ENCODE measurements around the gene DPH3. TPM values are rescaled to one million over a fixed set of nuclear protein-coding genes. Genes with fewer than 3 reads are reported as not detected.

The DPH3 gene
- total RNA-seq, 5 donors from 2014 or later (not counting 1 experiment from before 2014, with no cell fraction given), result 13.1 to 19.0 (median 14.4) TPM

DNA sequence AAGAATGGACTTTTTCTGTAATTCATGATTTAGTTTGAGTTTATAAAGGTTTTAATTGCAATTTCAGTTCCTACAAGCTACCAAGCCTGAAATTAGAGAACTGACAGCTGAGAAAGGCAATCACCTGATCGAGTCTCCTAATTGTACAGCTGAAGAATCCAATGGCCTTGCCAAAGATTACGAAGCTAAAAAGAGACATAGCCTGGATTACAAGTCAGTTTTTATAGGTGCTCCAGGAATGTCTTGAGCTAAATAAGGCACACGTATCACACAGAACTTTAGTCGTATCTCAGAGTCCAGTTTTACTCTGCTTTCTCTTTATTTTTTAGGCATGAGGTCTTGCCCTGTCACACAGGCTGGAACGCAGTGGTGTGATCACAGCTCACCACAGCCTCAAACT, 6.6 kb downstream of the DPH3 start:
- peaks cover 3% of the 10 kb centered on the region in 2 experiments for H3K4me1 ChIP-seq (ENCODE audit: control insufficient read depth in 1 of 2, extremely low read depth in 1 of 2, insufficient read depth in 2 of 2, low read length in 2 of 2)
- Mint-ChIP-seq H3K36me3 (peaks cover 9% of the 10 kb centered on the region), H3K27me3 (no peaks in the 10 kb centered on the region), H3K4me3 (no peak overlapping the region), H3K27ac (no peak overlapping the region), H3K9me3 (no peaks in the 10 kb centered on the region), H3K4me1 (peaks cover 7 to 16% (median 14%) of the 10 kb centered on the region in 3 donors)
- no peak overlapping the region for H3K27ac ChIP-seq (ENCODE audit: low read length)
- no peak for DNase-seq
- ATAC-seq (replicated peaks in 1 of 4), result no peak
- H3K27me3 ChIP-seq (replicated peaks in 1 of 2; ENCODE audit: control insufficient read depth in 2 of 2, extremely low read depth in 1 of 2, insufficient read depth in 2 of 2, low read length in 1 of 2), result no peaks in the 10 kb centered on the region
- 87% methylated on average over 5 of the region's 5 CpGs for whole genome bisulfite sequencing (ENCODE audit: insufficient coverage)
- no peak overlapping the region for H3K4me3 ChIP-seq (ENCODE audit: control insufficient read depth in 1 of 2, extremely low read depth in 1 of 2, low read length in 1 of 2)
- peaks cover 5 to 13% of the 10 kb centered on the region in 2 donors for H3K36me3 ChIP-seq (ENCODE audit: control insufficient read depth in 2 of 2, extremely low read depth in 1 of 2, insufficient read depth in 1 of 2, low read length in 1 of 2)
- H3K9me3 ChIP-seq, result no peaks in the 10 kb centered on the region
- ChIA-PET POLR2A (no interaction called here), CTCF (interaction anchor here in 1 of 2 donors (0.6 kb wide), 1 partner anchor 14 kb away, joined by 3 read pairs; no protein-coding TSS in a partner anchor)

GRCh38 chr3:16257309-16257708, 7.4 kb downstream of the DPH3 start:
- CTCF ChIA-PET, result no interaction called here
- WGBS (ENCODE audit: insufficient coverage), result 100% methylated on average over 2 of the region's 2 CpGs
- H3K27me3 ChIP-seq (replicated peaks in 1 of 2; ENCODE audit: control insufficient read depth in 2 of 2, extremely low read depth in 1 of 2, insufficient read depth in 2 of 2, low read length in 1 of 2), result no peaks in the 10 kb centered on the region
- H3K27me3 Mint-ChIP-seq, result no peaks in the 10 kb centered on the region
- no peak for ATAC-seq (replicated peaks in 1 of 4)
- H3K27ac ChIP-seq (ENCODE audit: low read length), result no peak overlapping the region
- no peaks in the 10 kb centered on the region for H3K9me3 ChIP-seq
- no peak overlapping the region for H3K27ac Mint-ChIP-seq
- peaks cover 7 to 16% (median 14%) of the 10 kb centered on the region in 3 donors for H3K4me1 Mint-ChIP-seq
- peaks cover 3% of the 10 kb centered on the region in 2 experiments for H3K4me1 ChIP-seq (ENCODE audit: control insufficient read depth in 1 of 2, extremely low read depth in 1 of 2, insufficient read depth in 2 of 2, low read length in 2 of 2)
- no peak overlapping the region for H3K4me3 Mint-ChIP-seq
- peaks cover 9% of the 10 kb centered on the region for H3K36me3 Mint-ChIP-seq
- no peak overlapping the region for H3K4me3 ChIP-seq (ENCODE audit: control insufficient read depth in 1 of 2, extremely low read depth in 1 of 2, low read length in 1 of 2)
- DNase-seq, result no peak
- peaks cover 5 to 13% of the 10 kb centered on the region in 2 donors for H3K36me3 ChIP-seq (ENCODE audit: control insufficient read depth in 2 of 2, extremely low read depth in 1 of 2, insufficient read depth in 1 of 2, low read length in 1 of 2)
- POLR2A ChIA-PET, result no interaction called here
- H3K9me3 Mint-ChIP-seq, result no peaks in the 10 kb centered on the region

DNA sequence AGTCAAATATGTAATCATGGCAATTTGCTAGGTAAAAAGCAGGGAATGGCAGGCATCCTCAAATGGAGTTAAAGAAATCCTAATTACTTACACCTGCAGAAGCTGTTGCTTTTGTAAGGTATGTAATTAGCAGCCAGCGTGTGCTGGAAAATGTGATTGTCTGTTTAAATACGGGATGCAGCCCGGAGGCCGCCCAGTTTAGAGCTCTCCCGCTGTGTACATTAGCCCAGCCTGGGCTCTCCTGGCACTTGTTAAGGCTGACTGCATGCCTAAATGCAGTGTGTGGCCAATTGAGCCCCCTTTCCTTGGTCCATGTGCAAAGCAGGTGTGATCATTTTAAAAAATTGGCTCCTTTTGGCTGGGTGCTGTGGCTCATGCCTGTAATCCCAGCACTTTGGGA, 9.0 kb downstream of the DPH3 start:
- H3K27me3 ChIP-seq (replicated peaks in 1 of 2; ENCODE audit: control insufficient read depth in 2 of 2, extremely low read depth in 1 of 2, insufficient read depth in 2 of 2, low read length in 1 of 2), result no peaks in the 10 kb centered on the region
- Mint-ChIP-seq H3K4me3 (no peak overlapping the region), H3K4me1 (peaks cover 7 to 16% (median 12%) of the 10 kb centered on the region in 3 donors), H3K36me3 (peaks cover 6% of the 10 kb centered on the region), H3K27me3 (no peaks in the 10 kb centered on the region), H3K9me3 (no peaks in the 10 kb centered on the region), H3K27ac (no peak overlapping the region)
- 98% methylated on average over 5 of the region's 5 CpGs for WGBS (ENCODE audit: insufficient coverage)
- H3K4me3 ChIP-seq (ENCODE audit: control insufficient read depth in 1 of 2, extremely low read depth in 1 of 2, low read length in 1 of 2), result no peak overlapping the region
- ChIA-PET CTCF (no interaction called here), POLR2A (no interaction called here)
- no peak for DNase-seq
- H3K36me3 ChIP-seq (ENCODE audit: control insufficient read depth in 2 of 2, extremely low read depth in 1 of 2, insufficient read depth in 1 of 2, low read length in 1 of 2), result peaks cover 5 to 13% of the 10 kb centered on the region in 2 donors
- no peaks in the 10 kb centered on the region for H3K9me3 ChIP-seq
- ATAC-seq (replicated peaks in 1 of 4), result no peak
- H3K4me1 ChIP-seq (ENCODE audit: control insufficient read depth in 1 of 2, extremely low read depth in 1 of 2, insufficient read depth in 2 of 2, low read length in 2 of 2), result peaks cover 3% of the 10 kb centered on the region in 2 experiments
- no peak overlapping the region for H3K27ac ChIP-seq (ENCODE audit: low read length)

DNA sequence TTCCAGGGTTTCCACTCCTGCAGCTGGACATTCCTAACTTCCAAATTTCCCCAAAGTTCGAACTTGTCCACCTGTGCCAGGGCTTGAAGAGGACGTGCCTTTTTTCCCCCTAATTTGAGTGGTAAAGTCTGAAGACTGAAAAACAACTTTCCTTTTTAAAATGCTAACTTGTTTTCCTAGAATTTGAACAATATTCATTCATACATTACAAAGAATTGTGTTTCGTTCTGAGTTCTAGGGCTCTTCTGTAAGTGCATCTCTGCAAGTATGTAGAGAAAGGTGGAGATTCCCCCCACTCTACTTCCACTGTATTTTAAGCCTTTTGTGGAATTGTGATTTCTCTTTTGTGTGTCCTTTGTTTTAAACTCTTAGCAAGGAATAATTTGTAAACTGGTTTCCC, 9.4 kb downstream of the DPH3 start:
- Mint-ChIP-seq H3K4me3 (no peak overlapping the region), H3K36me3 (peaks cover 6% of the 10 kb centered on the region), H3K4me1 (peaks cover 7 to 16% (median 12%) of the 10 kb centered on the region in 3 donors), H3K9me3 (no peaks in the 10 kb centered on the region), H3K27me3 (no peaks in the 10 kb centered on the region), H3K27ac (no peak overlapping the region)
- ChIA-PET CTCF (no interaction called here), POLR2A (no interaction called here)
- Histone ChIP-seq H3K4me1 (ENCODE audit: control insufficient read depth in 1 of 2, extremely low read depth in 1 of 2, insufficient read depth in 2 of 2, low read length in 2 of 2) (peaks cover 3% of the 10 kb centered on the region in 2 experiments), H3K36me3 (ENCODE audit: control insufficient read depth in 2 of 2, extremely low read depth in 1 of 2, insufficient read depth in 1 of 2, low read length in 1 of 2) (peaks cover 5 to 9% of the 10 kb centered on the region in 2 donors), H3K27ac (ENCODE audit: low read length) (no peak overlapping the region), H3K27me3 (replicated peaks in 1 of 2; ENCODE audit: control insufficient read depth in 2 of 2, extremely low read depth in 1 of 2, insufficient read depth in 2 of 2, low read length in 1 of 2) (no peaks in the 10 kb centered on the region), H3K9me3 (no peaks in the 10 kb centered on the region), H3K4me3 (ENCODE audit: control insufficient read depth in 1 of 2, extremely low read depth in 1 of 2, low read length in 1 of 2) (no peak overlapping the region)
- ATAC-seq (replicated peaks in 1 of 4), result no peak
- DNase-seq, result no peak
- no CpG with 5 or more reads among the region's 3 CpGs for WGBS (ENCODE audit: insufficient coverage)

DNA sequence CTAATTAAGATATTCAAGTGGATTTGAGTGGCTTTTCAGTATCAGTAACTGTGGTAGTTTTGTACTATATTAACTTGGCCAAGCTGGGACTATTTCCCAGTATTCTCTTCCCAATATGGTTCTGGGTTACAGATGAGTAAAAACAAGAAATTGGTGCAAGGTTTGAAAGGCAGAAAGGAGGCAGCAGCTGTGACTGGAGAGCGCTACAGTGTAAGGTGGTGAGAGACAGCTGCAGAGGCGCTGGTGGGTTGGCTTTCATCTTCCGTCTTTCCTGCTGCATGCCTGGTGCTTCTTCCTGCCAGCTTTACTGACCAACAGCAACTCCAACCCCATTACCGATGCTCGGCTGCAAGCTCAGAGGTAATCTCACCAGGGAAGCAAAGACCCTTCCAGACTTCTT, 9.8 kb downstream of the DPH3 start:
- ATAC-seq (replicated peaks in 1 of 4), result no peak
- no peak overlapping the region for H3K4me3 Mint-ChIP-seq
- CTCF ChIA-PET, result interaction anchor here in 1 of 2 donors (1.1 kb wide), 1 partner anchor 13 kb away, joined by 3 read pairs; no protein-coding TSS in a partner anchor

GRCh38 chr3:16253601-16254000, 11.1 kb downstream of the DPH3 start:
- H3K9me3 Mint-ChIP-seq, result no peaks in the 10 kb centered on the region
- no peak for DNase-seq

More for the DNA sequence above, 9.8 kb downstream of the DPH3 start:
- Mint-ChIP-seq H3K27me3 (no peaks in the 10 kb centered on the region), H3K9me3 (no peaks in the 10 kb centered on the region), H3K4me1 (peaks cover 7 to 16% (median 12%) of the 10 kb centered on the region in 3 donors), H3K27ac (no peak overlapping the region), H3K36me3 (peaks cover 4% of the 10 kb centered on the region)
- POLR2A ChIA-PET, result no interaction called here
- no peak overlapping the region for H3K27ac ChIP-seq (ENCODE audit: low read length)
- no peaks in the 10 kb centered on the region for H3K9me3 ChIP-seq
- peaks cover 5% of the 10 kb centered on the region in 2 donors for H3K36me3 ChIP-seq (ENCODE audit: control insufficient read depth in 2 of 2, extremely low read depth in 1 of 2, insufficient read depth in 1 of 2, low read length in 1 of 2)
- H3K4me1 ChIP-seq (ENCODE audit: control insufficient read depth in 1 of 2, extremely low read depth in 1 of 2, insufficient read depth in 2 of 2, low read length in 2 of 2), result peaks cover 3% of the 10 kb centered on the region in 2 experiments
- no peaks in the 10 kb centered on the region for H3K27me3 ChIP-seq (replicated peaks in 1 of 2; ENCODE audit: control insufficient read depth in 2 of 2, extremely low read depth in 1 of 2, insufficient read depth in 2 of 2, low read length in 1 of 2)
- H3K4me3 ChIP-seq (ENCODE audit: control insufficient read depth in 1 of 2, extremely low read depth in 1 of 2, low read length in 1 of 2), result no peak overlapping the region
- WGBS (ENCODE audit: insufficient coverage), result 31% methylated on average over 3 of the region's 5 CpGs
- DNase-seq, result no peak

More at GRCh38 chr3:16253601-16254000, 11.1 kb downstream of the DPH3 start:
- Mint-ChIP-seq H3K27me3 (no peaks in the 10 kb centered on the region), H3K4me3 (no peak overlapping the region), H3K27ac (no peak overlapping the region), H3K36me3 (no peaks in the 10 kb centered on the region), H3K4me1 (peaks cover 1 to 10% (median 6%) of the 10 kb centered on the region in 3 donors)
- Histone ChIP-seq H3K27ac (ENCODE audit: low read length) (no peak overlapping the region), H3K36me3 (ENCODE audit: control insufficient read depth in 2 of 2, extremely low read depth in 1 of 2, insufficient read depth in 1 of 2, low read length in 1 of 2) (peaks cover 0 to 5% of the 10 kb centered on the region in 2 donors), H3K4me3 (ENCODE audit: control insufficient read depth in 1 of 2, extremely low read depth in 1 of 2, low read length in 1 of 2) (no peak overlapping the region), H3K4me1 (ENCODE audit: control insufficient read depth in 1 of 2, extremely low read depth in 1 of 2, insufficient read depth in 2 of 2, low read length in 2 of 2) (peaks cover 0 to 3% of the 10 kb centered on the region in 2 experiments), H3K27me3 (replicated peaks in 1 of 2; ENCODE audit: control insufficient read depth in 2 of 2, extremely low read depth in 1 of 2, insufficient read depth in 2 of 2, low read length in 1 of 2) (no peaks in the 10 kb centered on the region), H3K9me3 (no peaks in the 10 kb centered on the region)
- POLR2A ChIA-PET, result interaction anchor here in 1 of 2 donors (0.6 kb wide), 1 partner anchor 1068 kb away, joined by 3 read pairs; no protein-coding TSS in a partner anchor
- WGBS (ENCODE audit: insufficient coverage), result 91% methylated on average over 5 of the region's 7 CpGs
- no peak for ATAC-seq (replicated peaks in 1 of 4)
- CTCF ChIA-PET, result no interaction called here
